ENCODE data around the gene OPRL1.

DNA sequence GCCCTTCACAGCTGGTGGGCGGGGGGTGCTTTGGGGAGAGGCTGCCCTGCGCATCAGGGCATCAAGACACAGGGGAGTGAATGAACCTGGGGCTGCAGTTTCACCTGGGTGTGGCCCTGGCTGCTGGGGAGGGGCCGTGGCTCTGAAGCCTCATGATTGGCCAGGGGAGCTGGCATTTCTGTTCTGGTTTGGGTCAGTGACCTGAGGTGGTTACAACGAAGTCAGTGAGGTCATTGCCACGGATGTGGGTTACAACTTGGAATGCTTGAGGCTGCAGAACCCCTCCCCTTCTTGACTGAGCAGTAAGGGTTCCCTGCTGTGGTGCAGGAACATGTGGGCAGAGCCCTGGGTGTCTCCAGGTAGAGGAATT is 13.9 kb upstream of the OPRL1 start:
- TF ChIP-seq, protein P1, sequence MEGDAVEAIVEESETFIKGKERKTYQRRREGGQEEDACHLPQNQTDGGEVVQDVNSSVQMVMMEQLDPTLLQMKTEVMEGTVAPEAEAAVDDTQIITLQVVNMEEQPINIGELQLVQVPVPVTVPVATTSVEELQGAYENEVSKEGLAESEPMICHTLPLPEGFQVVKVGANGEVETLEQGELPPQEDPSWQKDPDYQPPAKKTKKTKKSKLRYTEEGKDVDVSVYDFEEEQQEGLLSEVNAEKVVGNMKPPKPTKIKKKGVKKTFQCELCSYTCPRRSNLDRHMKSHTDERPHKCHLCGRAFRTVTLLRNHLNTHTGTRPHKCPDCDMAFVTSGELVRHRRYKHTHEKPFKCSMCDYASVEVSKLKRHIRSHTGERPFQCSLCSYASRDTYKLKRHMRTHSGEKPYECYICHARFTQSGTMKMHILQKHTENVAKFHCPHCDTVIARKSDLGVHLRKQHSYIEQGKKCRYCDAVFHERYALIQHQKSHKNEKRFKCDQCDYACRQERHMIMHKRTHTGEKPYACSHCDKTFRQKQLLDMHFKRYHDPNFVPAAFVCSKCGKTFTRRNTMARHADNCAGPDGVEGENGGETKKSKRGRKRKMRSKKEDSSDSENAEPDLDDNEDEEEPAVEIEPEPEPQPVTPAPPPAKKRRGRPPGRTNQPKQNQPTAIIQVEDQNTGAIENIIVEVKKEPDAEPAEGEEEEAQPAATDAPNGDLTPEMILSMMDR (IDR thresholded peaks at IDR 0.05), result no peak
- no peak for TF ChIP-seq POLR2A (IDR thresholded peaks at IDR 0.05)

Data from esophagus squamous epithelium (tissue), 4 donors.